ENCODE measurements around the gene NPLOC4. TPM values are rescaled to one million over a fixed set of nuclear protein-coding genes. Genes with fewer than 3 reads are reported as not detected.
"Not testable (repeated sequence)": the region's sequence is repeated elsewhere in the genome, so short reads cannot be mapped to it uniquely, and the experiment has no call there.

NPLOC4 gene
- total RNA-seq: 39.5 TPM

DNA sequence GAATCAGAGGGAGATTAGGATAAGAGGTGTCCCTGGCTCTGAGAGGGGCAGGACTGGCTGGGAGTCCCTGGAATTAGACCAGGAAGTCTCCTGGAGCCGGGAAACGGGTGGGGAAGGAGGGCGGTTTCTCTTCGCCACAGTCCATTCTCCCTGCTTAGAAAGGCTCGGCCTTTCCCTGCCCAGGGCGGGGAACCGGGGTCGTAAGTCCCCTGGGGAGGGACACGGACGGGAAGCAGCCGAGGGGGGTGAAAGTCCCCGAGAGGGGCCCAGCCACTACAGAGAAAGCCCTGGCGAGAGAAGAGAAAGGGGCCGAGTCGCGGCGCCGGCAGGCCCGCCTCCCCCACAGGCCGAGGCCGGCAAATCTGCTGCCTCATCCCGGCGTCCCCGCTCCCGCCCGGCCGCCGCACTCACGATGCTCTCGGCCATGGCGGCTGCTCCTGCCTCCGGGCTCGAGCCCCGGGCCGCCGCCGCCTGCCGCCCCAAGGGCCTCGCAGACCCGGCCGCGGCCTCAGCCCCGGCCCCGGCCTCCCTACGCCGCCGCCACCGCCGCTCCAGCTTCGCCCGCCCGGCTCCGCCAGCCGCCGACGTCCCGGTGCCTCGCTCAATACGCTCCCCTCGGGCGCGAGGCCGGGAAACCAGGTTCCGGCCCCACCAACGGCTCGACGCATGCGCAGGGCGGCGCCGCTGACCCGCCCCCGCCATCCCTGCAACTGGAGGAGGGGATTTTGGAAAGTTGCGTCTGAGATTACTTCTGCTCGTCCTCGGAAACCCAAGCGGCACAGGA, at the start of gene NPLOC4, which contains the start of gene TSPAN10:
Gene NPLOC4, minus strand, starts transcription at position 608 of the 784 bp plus-strand sequence. Its CDS starts 182 bp downstream, at position 426.
Gene TSPAN10, plus strand, starts transcription at position 692 of the 784 bp plus-strand sequence. CDS start 5,217 bp downstream, outside the sequence.
- peak; percentile 69 for DNase-seq

DNA sequence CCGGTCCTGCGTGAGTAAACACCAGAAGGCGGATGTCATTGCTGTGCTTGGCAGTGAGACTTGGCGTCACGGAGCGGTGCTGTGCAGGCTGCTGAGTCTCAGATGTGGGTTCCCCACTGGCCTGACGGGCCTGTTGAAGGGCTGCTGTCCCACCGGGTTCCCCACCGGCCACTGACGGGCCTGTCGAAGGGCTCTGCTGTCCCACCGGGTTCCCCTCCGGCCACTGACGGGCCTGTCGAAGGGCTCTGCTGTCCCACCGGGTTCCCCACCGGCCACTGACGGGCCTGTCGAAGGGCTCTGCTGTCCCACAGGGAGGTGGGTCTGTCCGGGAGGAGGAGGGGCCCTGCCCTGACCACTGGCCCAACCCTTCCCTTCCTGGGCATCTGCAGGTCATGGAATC, 49.7 kb upstream of the NPLOC4 start:
- DNase-seq: no peak

- DNase-seq: no peak
Observed at GRCh38 chr17:81685108-81685507, 48.2 kb upstream of the NPLOC4 start.

DNA sequence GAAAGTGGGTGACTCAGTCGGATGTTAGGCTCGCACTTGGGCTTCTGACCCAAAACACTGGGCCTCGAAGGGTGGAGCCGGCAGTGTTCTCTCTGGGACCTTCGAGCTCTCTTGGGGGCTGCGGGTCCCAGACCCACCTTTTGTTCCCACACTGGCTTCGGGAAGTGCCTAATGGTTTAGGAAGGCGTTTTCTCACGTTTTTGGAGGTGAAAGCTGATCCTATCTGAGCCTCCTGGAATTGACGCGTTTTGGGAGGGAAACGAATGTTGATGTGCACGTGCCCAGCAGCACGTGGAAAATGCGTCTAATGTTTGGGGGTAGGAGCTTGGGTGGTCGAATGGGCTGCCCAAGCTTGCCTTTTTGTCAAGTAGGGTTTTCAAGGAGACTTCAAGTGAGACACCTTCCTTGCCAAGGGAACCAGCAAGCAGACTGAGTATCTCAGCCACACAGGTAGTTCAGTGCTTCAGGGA, 47.6 kb upstream of the NPLOC4 start:
- DNase-seq: no peak

DNA sequence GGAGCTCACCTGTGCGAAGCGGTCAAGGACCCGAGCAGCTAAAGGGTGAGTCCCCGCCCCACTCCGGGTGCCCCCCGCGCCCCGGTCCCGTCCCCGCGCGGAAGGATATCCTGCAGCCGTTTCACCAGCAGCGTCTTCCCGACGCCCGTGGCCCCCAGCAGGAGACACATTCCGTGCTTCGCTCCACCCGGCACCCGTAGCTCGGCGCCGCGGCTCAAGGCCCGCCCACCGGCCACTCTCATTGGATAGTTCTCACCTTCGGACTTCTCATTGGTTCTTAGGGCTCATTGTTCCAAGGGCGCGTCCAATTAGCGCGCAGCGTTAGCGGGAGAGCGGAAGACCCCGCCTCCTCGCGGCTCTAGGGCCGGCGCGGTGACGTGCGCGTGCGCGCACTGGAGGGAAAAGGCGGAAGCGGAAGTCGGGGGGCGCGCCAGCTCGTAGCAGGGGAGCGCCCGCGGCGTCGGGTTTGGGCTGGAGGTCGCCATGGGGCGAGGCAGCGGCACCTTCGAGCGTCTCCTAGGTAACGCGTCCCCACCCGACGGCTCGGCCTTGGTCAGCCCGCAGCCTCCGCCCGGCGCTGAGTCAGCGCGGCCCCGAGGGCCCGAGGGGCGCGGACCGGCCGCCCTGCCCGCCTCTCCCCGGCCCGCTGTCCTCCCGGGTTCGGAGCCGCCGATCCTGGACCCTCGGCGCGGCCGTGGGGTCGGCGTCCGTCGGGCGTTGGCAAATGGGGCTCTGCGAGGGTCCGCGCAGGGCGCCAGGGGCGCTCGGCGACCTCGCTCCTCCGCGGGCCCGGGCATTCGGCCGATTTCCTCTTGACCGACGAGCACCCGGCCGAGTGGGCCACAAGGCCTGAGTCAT, 46.9 kb upstream of the NPLOC4 start, which contains the start of the genes ARL16 and HGS:
Gene ARL16, minus strand, starts transcription at position 214 of the 858 bp plus-strand sequence. Its CDS starts 44 bp downstream, at position 170.
Gene HGS, plus strand, starts transcription at position 428 of the 858 bp plus-strand sequence. Its CDS starts 56 bp downstream, at position 484.
- DNase-seq: peak; percentile 94

- DNase-seq: no peak
Observed at GRCh38 chr17:81683208-81683583, 46.3 kb upstream of the NPLOC4 start.

DNA sequence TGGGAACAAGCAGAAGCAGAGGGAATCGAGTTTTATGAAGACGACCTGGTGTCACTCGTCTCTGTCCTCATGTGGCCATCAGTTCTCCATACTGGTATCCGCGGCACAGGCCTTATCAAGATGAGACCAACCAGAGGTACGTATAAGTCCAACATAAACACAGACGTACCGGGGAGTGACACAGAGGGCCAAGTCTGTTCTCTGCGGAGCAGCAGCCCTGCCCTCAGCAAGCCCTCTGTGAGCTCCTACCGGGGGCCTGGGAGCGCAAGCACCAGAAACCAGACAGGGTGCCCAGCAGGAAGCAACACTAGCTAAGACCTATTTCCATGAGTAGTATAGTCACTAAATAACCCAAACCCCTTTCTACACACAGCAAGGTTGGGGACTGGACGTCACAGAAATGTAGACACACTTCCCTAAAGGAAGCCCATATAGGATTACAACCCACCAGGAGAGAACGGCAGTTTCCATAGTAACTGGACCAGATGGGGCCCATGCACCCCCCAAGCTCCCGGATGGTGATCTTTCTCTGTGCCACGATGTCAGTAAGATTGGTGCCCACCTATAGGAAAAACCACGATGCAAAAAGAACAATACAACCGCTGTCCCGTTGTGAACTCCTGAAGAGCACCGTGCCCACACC, 45.8 kb upstream of the NPLOC4 start:
- no peak for DNase-seq

- no peak for DNase-seq
Observed at GRCh38 chr17:81681672-81682071, 44.8 kb upstream of the NPLOC4 start.

DNA sequence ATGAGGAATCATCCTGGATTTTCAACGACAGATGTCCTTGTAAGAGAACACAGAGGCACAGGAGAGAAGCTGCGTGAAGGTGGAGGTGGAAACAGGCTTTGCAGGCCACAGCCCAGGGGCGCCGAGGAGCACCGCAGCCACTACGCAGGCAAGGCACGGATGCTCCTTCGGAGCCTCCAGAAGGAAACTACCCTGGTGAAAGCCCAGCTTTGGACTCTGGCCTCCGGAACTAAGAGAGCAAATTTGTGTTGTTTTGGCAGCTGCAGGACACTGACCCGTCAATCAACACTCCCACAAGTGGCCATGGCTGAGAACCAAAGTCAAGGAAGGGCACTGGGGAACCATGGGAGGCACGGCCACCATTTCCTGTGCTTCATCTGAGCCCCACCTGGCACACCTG, 43.2 kb upstream of the NPLOC4 start:
- DNase-seq: no peak

- no peak for DNase-seq
Observed at GRCh38 chr17:81676906-81677305, 40.0 kb upstream of the NPLOC4 start.

- not testable (repeated sequence) for DNase-seq
Observed at GRCh38 chr17:81675515-81676221, 38.8 kb upstream of the NPLOC4 start.

GRCh38 chr17:81673561-81674258, 36.8 kb upstream of the NPLOC4 start:
- DNase-seq: no peak

DNA sequence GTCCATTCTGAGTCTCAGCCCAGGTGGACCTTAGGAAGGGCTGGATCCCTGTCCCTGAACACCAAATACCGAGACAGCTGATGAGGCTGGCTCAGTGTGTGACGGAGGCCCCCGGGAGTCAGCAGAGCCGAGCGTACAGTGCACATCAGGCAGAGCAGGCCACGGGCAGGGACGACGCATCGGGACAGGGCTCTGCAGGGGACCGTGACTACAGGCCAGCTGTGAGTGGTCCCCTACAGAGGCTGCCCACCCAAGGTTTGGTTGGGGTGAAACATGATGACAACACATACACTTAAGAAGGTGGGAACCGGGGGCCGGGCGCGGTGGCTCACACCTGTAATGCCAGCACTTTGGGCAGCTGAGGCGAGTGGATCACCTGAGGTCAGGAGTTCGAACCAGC, 36.0 kb upstream of the NPLOC4 start:
- no peak for DNase-seq

DNA sequence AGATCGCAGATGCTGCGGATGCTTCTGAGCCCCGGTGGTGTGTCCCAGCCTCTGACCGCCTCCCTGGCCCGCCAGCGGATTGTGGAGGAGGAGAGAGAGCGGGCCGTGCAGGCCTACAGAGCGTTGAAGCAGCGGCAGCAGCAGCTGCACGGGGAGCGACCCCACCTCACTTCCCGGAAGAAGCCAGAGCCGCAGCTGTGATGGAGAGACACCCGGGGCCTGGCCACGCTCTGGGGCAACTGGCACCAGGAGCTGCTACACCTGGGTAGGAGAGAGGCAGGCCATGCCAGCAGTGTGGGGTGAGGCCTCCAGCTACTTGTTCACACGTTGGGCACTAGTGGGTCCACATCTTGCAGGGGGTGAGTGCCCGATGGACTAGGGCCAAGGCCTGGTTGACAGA, 35.6 kb upstream of the NPLOC4 start:
- DNase-seq: no peak

GRCh38 chr17:81667754-81668153, 30.8 kb upstream of the NPLOC4 start:
- DNase-seq: no peak

DNA sequence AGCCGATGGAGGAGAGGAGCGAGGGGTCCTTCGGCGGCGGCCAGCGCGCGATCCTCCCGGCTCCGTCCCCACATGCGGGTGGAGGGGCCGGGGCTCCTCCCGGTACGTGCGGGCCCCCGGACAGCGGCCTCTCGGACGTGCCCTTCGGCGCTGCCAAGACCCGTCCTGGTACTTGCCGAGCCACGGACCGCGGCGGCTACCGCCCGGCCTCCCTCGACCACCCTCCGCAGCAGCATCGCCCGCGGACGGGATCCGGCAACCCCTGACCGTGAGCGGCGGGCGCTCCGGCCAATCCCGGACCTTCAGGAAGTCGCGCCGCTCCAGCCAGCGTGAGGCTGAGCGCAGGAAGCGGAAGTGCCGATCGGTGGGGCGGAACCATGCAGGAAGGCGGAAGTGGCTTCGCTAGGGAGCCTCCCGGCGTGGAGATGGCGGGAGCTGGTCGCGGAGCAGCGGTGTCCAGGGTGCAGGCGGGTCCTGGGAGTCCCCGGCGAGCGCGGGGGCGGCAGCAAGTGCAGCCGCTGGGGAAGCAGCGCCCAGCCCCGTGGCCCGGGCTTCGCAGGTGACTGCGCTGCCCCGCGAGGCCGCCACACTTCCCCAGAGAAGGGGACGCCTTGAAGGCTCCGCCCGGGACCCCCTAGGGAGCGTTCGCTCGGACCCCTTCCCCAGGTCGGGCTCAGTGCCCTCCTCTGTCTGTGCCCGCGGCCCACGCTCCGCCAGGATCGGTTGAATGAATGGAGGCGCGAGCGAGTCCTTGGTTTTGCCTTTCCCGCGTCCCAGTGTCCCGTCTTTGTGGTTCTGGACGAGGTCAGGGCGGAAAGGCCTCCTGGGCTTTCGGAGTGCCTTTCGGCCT, 29.7 kb upstream of the NPLOC4 start, which contains the start of the genes CCDC137 and OXLD1:
Gene CCDC137, plus strand, starts transcription at position 396 of the 850 bp plus-strand sequence. Its CDS starts 30 bp downstream, at position 426.
Gene OXLD1, minus strand, starts transcription at position 264 of the 850 bp plus-strand sequence. Its CDS starts 28 bp downstream, at position 236.
- peak; percentile 93 for DNase-seq

DNA sequence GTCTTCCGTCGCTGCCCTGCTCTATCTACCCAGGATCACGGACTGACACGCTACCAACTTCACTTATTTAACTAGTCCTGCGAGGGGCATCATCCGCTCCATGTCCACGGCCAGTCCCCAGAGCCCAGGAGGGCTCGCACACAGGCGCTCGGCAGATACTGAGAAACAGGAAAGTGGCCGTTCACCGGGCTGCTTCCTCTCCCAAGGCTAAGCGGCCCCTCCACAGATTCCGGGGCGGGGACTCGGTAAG, 29.1 kb upstream of the NPLOC4 start:
- DNase-seq: no peak

DNA sequence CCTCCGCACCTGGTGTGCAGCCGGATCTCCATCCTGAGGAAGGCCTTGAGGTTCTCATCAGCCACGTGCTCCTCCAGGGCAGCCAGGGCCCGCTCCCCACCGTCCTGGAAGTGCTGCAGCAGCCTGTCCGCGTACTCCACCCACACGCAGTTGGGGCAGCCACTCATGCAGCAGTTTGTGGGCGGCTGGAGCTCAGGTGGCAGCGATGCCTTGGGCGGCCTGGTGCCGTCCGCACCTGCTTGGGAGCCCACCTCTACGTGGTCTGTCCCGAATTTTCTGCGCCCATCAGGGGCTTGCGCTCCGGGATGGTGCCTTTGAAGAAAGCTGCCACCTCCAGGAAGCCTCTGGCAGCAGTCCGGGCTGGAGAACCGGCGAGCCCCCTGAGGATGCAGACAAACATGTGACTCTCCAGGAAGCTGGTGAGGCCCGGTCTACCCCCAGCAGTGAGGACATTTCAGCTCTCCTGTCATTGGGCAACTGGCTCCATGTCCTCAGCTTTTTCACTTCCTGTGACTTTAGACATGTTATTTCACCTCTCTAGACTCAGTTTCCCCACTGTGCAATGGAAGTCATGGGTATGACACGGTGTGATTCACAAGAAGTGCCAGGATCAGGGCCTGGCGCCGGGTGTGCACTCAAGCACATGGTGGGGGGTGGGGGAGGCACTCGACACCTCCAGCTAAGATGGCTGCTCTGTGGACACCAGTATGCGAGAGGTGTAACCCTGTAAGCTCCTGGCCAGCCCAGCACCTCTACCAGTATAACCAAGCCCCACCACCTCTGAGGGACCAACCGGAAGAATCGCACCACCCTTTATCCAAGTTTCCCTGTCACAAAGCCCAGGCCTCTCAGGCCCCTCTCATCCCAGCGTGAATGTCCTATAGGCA, 28.5 kb upstream of the NPLOC4 start:
- peak; percentile 31 for DNase-seq

DNA sequence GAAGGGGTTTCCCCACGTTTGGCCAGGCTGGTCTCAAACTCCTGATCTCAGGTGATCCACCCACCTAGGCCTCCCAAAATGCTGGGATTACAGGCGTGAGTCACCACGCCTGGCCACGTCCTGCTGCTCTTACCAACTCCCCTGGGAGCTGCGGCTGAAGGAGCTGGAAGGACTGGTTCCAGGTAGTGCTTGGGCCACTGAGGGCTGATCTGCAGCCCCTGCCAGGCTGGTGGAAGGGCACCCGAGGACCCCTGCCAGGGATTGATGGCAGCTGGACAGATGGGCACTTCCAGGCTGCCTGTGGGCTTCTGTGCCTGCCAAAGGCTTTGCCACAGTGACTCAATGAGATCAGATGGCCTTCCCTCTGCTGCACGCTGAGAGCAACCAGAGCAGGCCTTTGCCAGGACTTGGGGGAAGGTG, 27.1 kb upstream of the NPLOC4 start:
- no peak for DNase-seq

Measured in occipital lobe (tissue), 2 donors.